Ovary (tissue), 9 donors: Measurements from ENCODE around the gene PPM1A. TPM values are rescaled to one million over a fixed set of nuclear protein-coding genes. Genes with fewer than 3 reads are reported as not detected.

Source experiments
- DNase-seq, 5 donors: peaks; one replicate each; pipeline ENCODE4 v3.0.0-alpha.2; 2019 to 2020
- H3K27ac ChIP-seq, 2 donors: fragments of 200-600 bp; one replicate each; pipeline versions ENCODE4 v1.5.1 to v1.8.0; 2019 to 2022
- H3K27me3 ChIP-seq: fragments of 200-600 bp; one replicate; pipeline ENCODE4 v1.8.0; 2022
- H3K36me3 ChIP-seq: fragments of 200-600 bp; sonication (generic); one replicate; pipeline ENCODE4 v1.5.1; 2019
- H3K4me1 ChIP-seq: one replicate; pipeline ENCODE4 v1.8.1; 2013; ENCODE audit warnings: mild to moderate bottlenecking, moderate library complexity; ENCODE audit not compliant: insufficient read depth
- H3K4me3 ChIP-seq: fragments of 200-600 bp; sonication (generic); one replicate; pipeline ENCODE4 v1.5.1; 2017
- H3K9me3 ChIP-seq, 2 donors: fragments of 200-600 bp in 1 of 2; sonication (generic) in 1 of 2; one replicate each; pipeline versions ENCODE4 v1.5.1 to v1.8.1; 2013 to 2019; ENCODE audit warnings: mild to moderate bottlenecking in 1 of 2, moderate library complexity in 1 of 2
- EP300 ChIP-seq: sonication (generic); formaldehyde crosslinking; IDR thresholded peaks from one replicate; pipeline ENCODE4 v1.6.1; 2017; ENCODE audit warnings: antibody characterized with exemption
- POLR2A ChIP-seq: fragments of 450-650 bp; IDR thresholded peaks from one replicate; pipeline ENCODE4 v1.6.1; 2017; ENCODE audit warnings: antibody characterized with exemption, mild to moderate bottlenecking, moderate library complexity
- WGBS, 3 donors: extraction: QIAGEN DNeasy Blood & Tissue Kit in 1 of 3; methylation state at CpG; one replicate each; pipeline versions ENCODE4 v1.1.5 to v1.1.7; 2013 to 2017; 5-methylcytosine and 5-hydroxymethylcytosine counted together
- intact Hi-C, 4 donors: fragments of 100-400 bp; cut with DNase I; formaldehyde crosslinking; loops; one replicate each; pipeline versions ENCODE4 v1.11.0 to v1.15.1; 2022 to 2023
- polyA plus RNA-seq, 2 donors: library from polyadenylated mRNA; stranded (reverse); fragments of 200-250 nt in 1 of 2; fragments of 350-450 nt in 1 of 2; fragmentation: Illumina TruSeq in 1 of 2; extraction: RNeasy Lipid Tissue Mini Kit (QIAGEN cat#74804) in 1 of 2; gene quantifications; one replicate each; pipeline ENCODE4 v1.2.3, GENCODE V29; 2013 to 2014
- total RNA-seq, 7 donors: library from RNA; depleted of rRNA in 2 of 7; stranded (reverse); fragments of >200 nt in 2 of 7; fragmentation: NEBNext Ultra II Directional in 3 of 7; extraction: Animal tissue kit (Norgen Biotek cat#: 25700) in 3 of 7; gene quantifications; one replicate each; pipeline versions ENCODE4 v1.1.0 to v1.2.4, GENCODE V29; 2016 to 2023
- TF ChIP-seq, protein P1 (sequence below), 3 donors: fragments of 450-650 bp in 2 of 3; fragments of 200-600 bp in 1 of 3; IDR thresholded peaks; one replicate each; pipeline versions ENCODE4 v1.5.1 to v1.8.0; 2016 to 2022; ENCODE audit warnings: antibody characterized with exemption in 3 of 3, mild to moderate bottlenecking in 1 of 3
- donor health status: DM: no; HTN: no; CAD: no; lungs with moderate emphysema.
- donor health status: DM: no; HTN: no; CAD: no.
- donor health status: Bipolar disorder and iron deficiency.
- donor health status: DM: yes; HTN: yes; CAD: no.
- donor health status: DM: no; HTN: no; CAD: no.
- donor health status: DM: yes; HTN: yes; CAD: no.

PPM1A gene
- total and polyA plus RNA-seq, 9 donors = 15.0 to 44.7 (median 38.5) TPM

DNA sequence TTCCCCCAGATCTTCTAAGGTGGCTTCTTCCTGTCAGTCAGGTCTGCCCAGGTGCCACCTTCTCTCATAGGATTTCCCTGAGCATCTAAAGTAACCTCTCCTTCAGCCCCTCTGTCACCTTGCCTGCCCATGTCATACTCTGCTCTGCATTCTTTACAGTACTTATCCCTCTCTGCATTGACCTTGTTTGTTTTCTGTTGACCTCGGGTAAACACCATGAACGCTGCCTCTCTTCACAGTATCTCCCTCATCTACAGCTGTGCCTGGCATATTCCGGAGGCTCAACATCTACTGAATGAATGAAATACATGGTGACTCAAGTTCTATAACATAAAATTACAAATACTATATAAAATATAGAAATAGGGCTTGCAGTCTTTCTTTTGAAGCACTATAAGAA, 10.1 kb upstream of the PPM1A start:
- WGBS, 3 donors = 81 to 83% (median 81%) methylated on average over 3 of the region's 3 CpGs
- H3K27me3 ChIP-seq = no peaks in the 10 kb centered on the region
- H3K27ac ChIP-seq = no peak overlapping the region
- intact Hi-C loops = no loop called here
- H3K4me1 ChIP-seq = no peaks in the 10 kb centered on the region
- no peaks in the 10 kb centered on the region for H3K36me3 ChIP-seq
- no peak overlapping the region for H3K4me3 ChIP-seq
- DNase-seq = no peak
- TF ChIP-seq EP300 (no peak), POLR2A (no peak)
- TF ChIP-seq, protein P1, sequence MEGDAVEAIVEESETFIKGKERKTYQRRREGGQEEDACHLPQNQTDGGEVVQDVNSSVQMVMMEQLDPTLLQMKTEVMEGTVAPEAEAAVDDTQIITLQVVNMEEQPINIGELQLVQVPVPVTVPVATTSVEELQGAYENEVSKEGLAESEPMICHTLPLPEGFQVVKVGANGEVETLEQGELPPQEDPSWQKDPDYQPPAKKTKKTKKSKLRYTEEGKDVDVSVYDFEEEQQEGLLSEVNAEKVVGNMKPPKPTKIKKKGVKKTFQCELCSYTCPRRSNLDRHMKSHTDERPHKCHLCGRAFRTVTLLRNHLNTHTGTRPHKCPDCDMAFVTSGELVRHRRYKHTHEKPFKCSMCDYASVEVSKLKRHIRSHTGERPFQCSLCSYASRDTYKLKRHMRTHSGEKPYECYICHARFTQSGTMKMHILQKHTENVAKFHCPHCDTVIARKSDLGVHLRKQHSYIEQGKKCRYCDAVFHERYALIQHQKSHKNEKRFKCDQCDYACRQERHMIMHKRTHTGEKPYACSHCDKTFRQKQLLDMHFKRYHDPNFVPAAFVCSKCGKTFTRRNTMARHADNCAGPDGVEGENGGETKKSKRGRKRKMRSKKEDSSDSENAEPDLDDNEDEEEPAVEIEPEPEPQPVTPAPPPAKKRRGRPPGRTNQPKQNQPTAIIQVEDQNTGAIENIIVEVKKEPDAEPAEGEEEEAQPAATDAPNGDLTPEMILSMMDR (IDR thresholded peaks at IDR 0.05) = no peak
- H3K9me3 ChIP-seq = no peaks in the 10 kb centered on the region

DNA sequence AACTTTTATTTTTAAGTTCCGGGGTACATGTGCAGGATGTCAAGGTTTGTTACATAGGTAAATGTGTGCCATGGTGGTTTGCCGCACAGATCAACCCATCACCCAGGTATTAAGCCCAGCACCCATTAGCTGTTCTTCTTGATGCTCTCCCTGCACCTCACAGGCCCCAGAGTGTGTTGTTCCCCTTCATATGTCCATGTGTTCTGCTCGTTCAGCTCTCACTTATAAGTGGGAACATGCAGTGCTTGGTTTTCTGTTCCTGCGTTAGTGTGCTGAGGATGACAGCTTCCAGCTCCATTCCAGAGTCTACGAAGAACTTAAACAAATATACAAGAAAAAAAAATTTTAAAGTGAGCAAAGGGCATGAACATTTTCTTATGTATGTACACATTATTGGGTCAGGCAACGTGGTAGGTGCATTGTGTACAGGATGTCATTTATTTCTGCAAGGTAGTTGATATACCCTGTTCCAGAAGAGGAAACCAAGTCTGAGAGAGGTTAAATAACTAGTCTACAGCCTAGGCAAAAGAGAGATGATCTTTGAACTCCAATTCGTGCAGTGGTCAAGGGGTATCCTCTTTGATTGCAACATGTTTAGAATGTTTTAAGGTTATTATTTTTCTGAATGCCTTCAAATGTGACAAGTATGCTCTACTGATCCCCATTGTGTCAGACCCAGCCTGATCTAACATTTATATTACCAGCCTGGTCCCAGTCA, 8.7 kb upstream of the PPM1A start:
- Histone ChIP-seq H3K36me3 (no peaks in the 10 kb centered on the region), H3K4me3 (no peak overlapping the region), H3K27ac (no peak overlapping the region), H3K4me1 (no peaks in the 10 kb centered on the region), H3K9me3 (no peaks in the 10 kb centered on the region), H3K27me3 (no peaks in the 10 kb centered on the region)
- 77 to 85% (median 79%) methylated on average over 7 of the region's 7 CpGs for WGBS, 3 donors
- intact Hi-C loops = loop anchor here in 1 of 4 donors (10.0 kb wide), 1 partner anchor 85 kb away; no protein-coding TSS in a partner anchor
- no peak for DNase-seq
- no peak for TF ChIP-seq EP300
- TF ChIP-seq, protein P1 (IDR thresholded peaks at IDR 0.05) = no peak
- TF ChIP-seq POLR2A = no peak

DNA sequence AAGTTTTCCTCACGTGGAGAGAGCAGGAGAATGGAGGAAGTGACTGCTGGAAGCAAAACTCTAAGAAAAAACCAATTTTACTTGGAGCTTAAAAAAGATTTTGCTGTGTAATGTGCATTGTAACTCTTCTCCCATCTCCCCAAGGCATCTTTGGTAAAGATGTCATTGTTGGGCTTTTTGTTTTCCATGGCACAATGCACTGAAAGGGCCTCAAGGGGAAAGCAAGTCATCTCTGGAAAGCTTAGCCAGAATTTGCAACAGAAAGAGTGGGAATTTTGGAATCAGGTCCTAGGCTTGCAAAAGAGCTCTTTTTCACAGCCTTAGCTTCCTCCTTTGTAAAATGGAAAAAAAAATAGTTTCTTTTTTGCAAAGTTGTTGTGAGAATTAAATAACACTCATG, 7.9 kb upstream of the PPM1A start:
- TF ChIP-seq POLR2A (no peak), EP300 (no peak)
- TF ChIP-seq, protein P1 (IDR thresholded peaks at IDR 0.05) = no peak
- no peaks in the 10 kb centered on the region for H3K9me3 ChIP-seq
- no peak for DNase-seq
- 38 to 53% (median 46%) methylated on average over 1 of the region's 1 CpG for whole genome bisulfite sequencing, 3 donors
- intact Hi-C loops = loop anchor here in 1 of 4 donors (10.0 kb wide), 1 partner anchor 86 kb away; no protein-coding TSS in a partner anchor
- no peaks in the 10 kb centered on the region for H3K4me1 ChIP-seq
- no peak overlapping the region for H3K4me3 ChIP-seq
- H3K27me3 ChIP-seq = no peaks in the 10 kb centered on the region
- no peaks in the 10 kb centered on the region for H3K36me3 ChIP-seq
- H3K27ac ChIP-seq = no peak overlapping the region

DNA sequence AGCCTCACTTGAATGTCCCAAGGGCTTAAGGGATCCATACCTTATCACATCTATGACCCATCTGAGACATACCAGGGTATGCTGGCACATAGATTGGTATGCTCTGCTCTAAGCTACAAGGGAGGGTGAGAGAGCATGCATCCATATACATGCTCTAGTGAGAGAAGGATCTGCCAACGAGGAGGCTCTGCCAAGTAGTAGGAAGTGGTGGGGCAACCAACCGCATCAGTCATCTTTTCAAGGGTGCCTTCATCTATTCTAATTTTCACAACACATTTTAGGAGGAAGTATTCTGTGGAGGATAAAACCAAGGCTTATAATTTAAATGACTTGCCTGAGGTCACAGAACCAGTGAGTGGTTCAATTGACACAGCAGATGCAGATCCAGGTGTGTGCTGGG, 6.6 kb upstream of the PPM1A start:
- intact Hi-C loops = loop anchor here in 1 of 4 donors (10.0 kb wide), 1 partner anchor 88 kb away; no protein-coding TSS in a partner anchor
- TF ChIP-seq, protein P1 (IDR thresholded peaks at IDR 0.05) = no peak
- TF ChIP-seq EP300 (no peak), POLR2A (no peak)
- Histone ChIP-seq H3K4me1 (no peaks in the 10 kb centered on the region), H3K27ac (no peak overlapping the region), H3K27me3 (no peaks in the 10 kb centered on the region), H3K4me3 (no peak overlapping the region), H3K9me3 (no peaks in the 10 kb centered on the region), H3K36me3 (no peaks in the 10 kb centered on the region)
- WGBS, 3 donors = 77 to 93% (median 85%) methylated on average over 2 of the region's 2 CpGs
- DNase-seq = no peak
